H1 (cell line): ENCODE data around the gene MEF2A. TPM values are rescaled to one million over a fixed set of nuclear protein-coding genes. Genes with fewer than 3 reads are reported as not detected.

Experiments used
- CTCF ChIA-PET: fragments of 300-600 bp; sonication (Branson Sonifier 250); formaldehyde crosslinking; loops from one replicate; lab custom pipeline; 2021; ENCODE audit not compliant: partially characterized antibody; lab: Charles Lee
- POLR2A ChIA-PET: fragments of 300-600 bp; sonication (Branson Sonifier 250); formaldehyde crosslinking; loops from one replicate; lab custom pipeline; 2021; ENCODE audit warnings: inconsistent platforms; ENCODE audit not compliant: partially characterized antibody; lab: Charles Lee
- DNase-seq, 2 experiments: peaks; one replicate each; pipeline versions ENCODE4 v3.0.0 to v3.0.0-alpha.2; 2010 to 2022; ENCODE audit warnings: low spot score in 2 of 2, low read depth in 1 of 2, mixed read lengths in 1 of 2
- FAIRE-seq: peaks from 2 replicates; lab custom pipeline; 2011; peaks lifted over from hg19 to GRCh38; lab: Jason Lieb, UNC
- H2AFZ ChIP-seq: 2 replicates; pipeline ENCODE4 v1.8.1; 2012; ENCODE audit warnings: low read length, inconsistent platforms
- H2AK5ac ChIP-seq: 2 replicates; pipeline ENCODE4 v1.6.1; 2013; ENCODE audit warnings: low read depth, low read length
- H2BK120ac ChIP-seq: replicated peaks from 2 replicates; pipeline ENCODE3; 2013; ENCODE audit warnings: low read depth, low read length, inconsistent platforms
- H2BK12ac ChIP-seq: 2 replicates; pipeline ENCODE4 v1.6.1; 2013; ENCODE audit warnings: low read depth, low read length
- H2BK15ac ChIP-seq: 2 replicates; pipeline ENCODE4 v1.6.1; 2013; ENCODE audit warnings: low read length
- H2BK20ac ChIP-seq: 2 replicates; pipeline ENCODE4 v1.6.1; 2013; ENCODE audit warnings: low read length
- H2BK5ac ChIP-seq: 2 replicates; pipeline ENCODE4 v1.6.1; 2013; ENCODE audit warnings: low read depth, low read length
- H3K14ac ChIP-seq: 2 replicates; pipeline ENCODE4 v1.6.1; 2013; ENCODE audit warnings: inconsistent platforms; ENCODE audit not compliant: insufficient read length
- H3K18ac ChIP-seq: 2 replicates; pipeline ENCODE4 v1.6.1; 2013; ENCODE audit warnings: low read length; ENCODE audit errors: extremely low read depth
- H3K23ac ChIP-seq: 2 replicates; pipeline ENCODE4 v1.6.1; 2013; ENCODE audit warnings: inconsistent platforms; ENCODE audit not compliant: insufficient read length
- H3K23me2 ChIP-seq: 2 replicates; pipeline ENCODE4 v1.6.1; 2013; ENCODE audit warnings: low read depth, low read length
- H3K27ac ChIP-seq: 2 replicates; pipeline ENCODE4 v1.6.1; 2011; ENCODE audit warnings: low read depth, low read length, inconsistent platforms
- H3K27me3 ChIP-seq, 4 experiments: replicated peaks in 1 of 4; 1 replicate in 1 of 4; 2 replicates in 3 of 4; pipeline versions ENCODE4 v1.6.1 to v1.8.1; 2011 to 2013; ENCODE audit warnings: low read length in 3 of 4, mild to moderate bottlenecking in 3 of 4, inconsistent platforms in 2 of 4, mixed read lengths in 2 of 4, moderate library complexity in 1 of 4; ENCODE audit not compliant: control insufficient read depth in 3 of 4, insufficient read depth in 3 of 4; ENCODE audit errors: extremely low read depth in 1 of 4
- H3K36me3 ChIP-seq, 4 experiments: 2 replicates each; pipeline versions ENCODE4 v1.6.1 to v1.8.1; 2011 to 2013; ENCODE audit warnings: mild to moderate bottlenecking in 4 of 4, low read length in 3 of 4, moderate library complexity in 2 of 4, control low read depth in 1 of 4, inconsistent platforms in 1 of 4; ENCODE audit not compliant: insufficient read depth in 4 of 4, control insufficient read depth in 2 of 4
- H3K4ac ChIP-seq: replicated peaks from 2 replicates; pipeline ENCODE3; 2013; ENCODE audit warnings: low read length, low read depth, mixed read lengths, inconsistent platforms; ENCODE audit not compliant: insufficient read length
- H3K4me1 ChIP-seq, 4 experiments: replicated peaks in 1 of 4; 1 replicate in 1 of 4; 2 replicates in 3 of 4; pipeline versions ENCODE4 v1.6.1 to v1.8.1; 2011 to 2013; ENCODE audit warnings: low read length in 3 of 4, inconsistent platforms in 2 of 4, mixed read lengths in 1 of 4; ENCODE audit not compliant: insufficient read depth in 4 of 4, control insufficient read depth in 3 of 4
- H3K4me2 ChIP-seq, 2 experiments: 2 replicates each; pipeline versions ENCODE4 v1.6.1 to v1.8.1; 2011 to 2013; ENCODE audit warnings: low read depth in 2 of 2, low read length in 2 of 2, control low read depth in 1 of 2, inconsistent platforms in 1 of 2, mild to moderate bottlenecking in 1 of 2; ENCODE audit not compliant: insufficient read depth in 1 of 2
- H3K4me3 ChIP-seq, 4 experiments: fragments of 200-600, 300-600 bp in 1 of 4; sonication (generic), shearing (Covaris generic), sonication (Bioruptor Twin) in 1 of 4; 2 replicates each; pipeline versions ENCODE4 v1.5.1 to v1.8.1; 2011 to 2016; ENCODE audit warnings: low read length in 4 of 4, low read depth in 3 of 4, control low read depth in 2 of 4, inconsistent platforms in 2 of 4, mild to moderate bottlenecking in 2 of 4, mixed read lengths in 1 of 4, moderate library complexity in 1 of 4; ENCODE audit not compliant: insufficient read depth in 2 of 4; ENCODE audit errors: extremely low read depth in 1 of 4
- H3K56ac ChIP-seq: replicated peaks from 2 replicates; pipeline ENCODE3; 2013; ENCODE audit warnings: low read depth, mild to moderate bottlenecking, mixed read lengths, low read length, inconsistent platforms; ENCODE audit not compliant: insufficient read length
- H3K79me1 ChIP-seq: 2 replicates; pipeline ENCODE4 v1.6.1; 2013; ENCODE audit warnings: low read depth, low read length, control low read depth
- H3K79me2 ChIP-seq, 2 experiments: 2 replicates each; pipeline versions ENCODE4 v1.6.1 to v1.8.1; 2012 to 2013; ENCODE audit warnings: low read length in 2 of 2, mild to moderate bottlenecking in 2 of 2, inconsistent platforms in 1 of 2; ENCODE audit not compliant: insufficient read depth in 2 of 2, control insufficient read depth in 1 of 2
- H3K9ac ChIP-seq, 4 experiments: replicated peaks in 1 of 4; 1 replicate in 1 of 4; 2 replicates in 3 of 4; pipeline versions ENCODE4 v1.6.1 to v1.8.1; 2011 to 2013; ENCODE audit warnings: low read depth in 3 of 4, low read length in 3 of 4, control low read depth in 2 of 4, mild to moderate bottlenecking in 2 of 4, moderate library complexity in 2 of 4, inconsistent platforms in 1 of 4; ENCODE audit errors: extremely low read depth in 1 of 4
- H3K9me3 ChIP-seq, 2 experiments: 2 replicates each; pipeline versions ENCODE4 v1.6.1 to v1.8.1; 2012 to 2013; ENCODE audit warnings: mild to moderate bottlenecking in 2 of 2, moderate library complexity in 2 of 2, control low read depth in 1 of 2, inconsistent platforms in 1 of 2, low read depth in 1 of 2, low read length in 1 of 2, mixed read lengths in 1 of 2; ENCODE audit not compliant: insufficient read depth in 2 of 2
- H4K20me1 ChIP-seq, 2 experiments: replicated peaks in 1 of 2; 2 replicates each; pipeline versions ENCODE3 to v1.8.1; 2011 to 2013; ENCODE audit warnings: inconsistent platforms in 2 of 2, low read length in 2 of 2, mild to moderate bottlenecking in 1 of 2; ENCODE audit not compliant: insufficient read depth in 2 of 2, control insufficient read depth in 1 of 2
- H4K5ac ChIP-seq: 2 replicates; pipeline ENCODE4 v1.6.1; 2013; ENCODE audit warnings: low read length, low read depth, mixed read lengths, inconsistent platforms; ENCODE audit not compliant: insufficient read length
- H4K8ac ChIP-seq: 2 replicates; pipeline ENCODE4 v1.8.0; 2013; ENCODE audit warnings: mild to moderate bottlenecking, moderate library complexity, low read length, inconsistent platforms; ENCODE audit not compliant: insufficient read depth; ENCODE audit errors: extremely low read depth
- H4K91ac ChIP-seq: replicated peaks from 2 replicates; pipeline ENCODE3; 2013; ENCODE audit warnings: low read length, mixed read lengths, inconsistent platforms; ENCODE audit not compliant: insufficient read length
- CTCF ChIP-seq, 3 experiments: IDR thresholded peaks; 1 replicate in 2 of 3; 2 replicates in 1 of 3; pipeline versions ENCODE4 v1.5.1 to v1.6.1; 2011; ENCODE audit warnings: low read length in 3 of 3, mild to moderate bottlenecking in 3 of 3, inconsistent platforms in 2 of 3, low read depth in 1 of 3, moderate library complexity in 1 of 3; ENCODE audit not compliant: insufficient read depth in 1 of 3; ENCODE audit errors: control extremely low read depth in 1 of 3
- JUN ChIP-seq: IDR thresholded peaks from 2 replicates; pipeline ENCODE4 v1.6.1; 2011; ENCODE audit warnings: low read depth, mild to moderate bottlenecking, improper control_type of control experiment, low read length
- MAX ChIP-seq: IDR thresholded peaks from 2 replicates; pipeline ENCODE4 v1.6.1; 2012; ENCODE audit warnings: inconsistent platforms
- RAD21 ChIP-seq, 2 experiments: IDR thresholded peaks in 1 of 2; conservative IDR thresholded peaks in 1 of 2; 2 replicates each; pipeline ENCODE4 v1.6.1; 2011; ENCODE audit warnings: low read depth in 2 of 2, low read length in 2 of 2, improper control_type of control experiment in 1 of 2, inconsistent platforms in 1 of 2, mild to moderate bottlenecking in 1 of 2, moderate library complexity in 1 of 2
- TEAD4 ChIP-seq: IDR thresholded peaks from 2 replicates; pipeline ENCODE4 v1.6.1; 2012; ENCODE audit warnings: low read depth, low read length, inconsistent platforms, mixed read lengths
- WGBS, 2 experiments: shearing (Covaris generic) in 1 of 2; methylation state at CpG; one replicate each; pipeline versions ENCODE4 v1.1.6 to v1.1.7; 2013 to 2015; ENCODE audit warnings: low lambda C conversion rate in 2 of 2, mixed read lengths in 2 of 2, inconsistent platforms in 1 of 2, low coverage in 1 of 2, missing lambda C conversion rate in 1 of 2; ENCODE audit not compliant: insufficient replicate concordance in 2 of 2, insufficient coverage in 1 of 2, insufficient read length in 1 of 2; ENCODE audit errors: extremely low coverage in 1 of 2, missing lambda C conversion rate in 1 of 2; 5-methylcytosine and 5-hydroxymethylcytosine counted together
- polyA plus RNA-seq, 7 experiments: library from polyadenylated mRNA; depleted of rRNA in 3 of 7; stranded (reverse) in 5 of 7; unstranded in 2 of 7; fragments of >200 nt in 5 of 7; fragments of 200-250 nt in 2 of 7; gene quantifications; 1 replicate in 5 of 7; 2 replicates in 1 of 7; 4 replicates in 1 of 7; pipeline versions ENCODE4 v1.2.1 to v1.2.3, GENCODE V29; 2011 to 2013; ENCODE audit warnings: missing spikeins in 2 of 7, mixed read lengths in 2 of 7
- total RNA-seq: library from RNA; stranded (reverse); fragmentation: NEBNext Ultra II Directional; extraction: Animal tissue kit (Norgen Biotek cat#: 25700); gene quantifications from 2 replicates; pipeline ENCODE4 v1.2.1, GENCODE V29; 2021

MEF2A gene
- total and polyA plus RNA-seq, 2 of the 8 experiments (the other 6 are each of a cell fraction or from before 2014, with no cell fraction given) = 15.6 to 22.5 TPM

DNA sequence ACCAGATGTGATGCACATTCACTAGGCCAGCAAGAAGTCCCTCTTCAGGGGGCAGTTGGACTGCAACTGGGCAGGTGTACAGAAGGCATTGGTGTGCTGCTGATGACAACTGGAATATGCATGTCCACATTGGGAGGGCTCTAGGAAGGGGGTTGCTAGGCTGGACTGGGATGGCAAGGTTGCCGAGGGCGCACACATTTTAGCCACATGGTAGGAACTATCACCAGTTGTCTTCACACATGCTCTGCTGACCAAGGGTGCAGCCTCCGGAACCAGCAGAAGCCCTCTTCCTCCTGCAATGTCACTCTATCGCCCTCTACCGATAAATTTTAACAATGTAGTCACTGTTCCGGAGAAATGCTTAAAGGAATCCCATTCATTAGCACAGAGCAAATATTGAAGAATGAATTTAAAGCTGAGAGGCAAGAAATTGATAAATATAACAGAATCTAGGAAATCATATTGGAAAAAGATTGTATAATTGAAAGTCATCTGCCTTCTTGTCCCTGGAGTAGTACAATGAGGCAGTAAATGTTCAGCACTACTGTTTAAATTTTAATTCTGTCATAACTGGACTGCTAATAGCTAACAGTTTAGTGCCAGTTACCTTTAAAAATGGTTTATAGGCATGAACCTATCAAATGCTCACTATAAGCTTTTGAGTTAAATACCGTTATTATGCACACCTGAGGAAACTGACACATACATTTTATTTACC is 190.1 kb downstream of the MEF2A start:
- Histone ChIP-seq H3K56ac (no peak overlapping the region), H2AK5ac (no peak overlapping the region), H3K4ac (no peak overlapping the region), H3K4me3 (no peak overlapping the region), H2BK15ac (no peak overlapping the region), H3K4me2 (no peak overlapping the region), H3K36me3 (no peaks in the 10 kb centered on the region), H3K27me3 (peaks cover 0 to 10% (median 0%) of the 10 kb centered on the region in 4 experiments; a peak in 2 of 7 replicates), H3K27ac (no peak overlapping the region), H2BK120ac (no peak overlapping the region), H3K79me1 (no peaks in the 10 kb centered on the region), H2BK20ac (no peak overlapping the region), H3K4me1 (no peaks in the 10 kb centered on the region), H3K23ac (no peak overlapping the region), H3K14ac (no peak overlapping the region), H4K5ac (no peak overlapping the region), H2AFZ (peak overlapping the region; percentile 49; the same call in 1 of the 2 replicates), H3K23me2 (no peaks in the 10 kb centered on the region), H4K91ac (no peak overlapping the region), H3K79me2 (no peaks in the 10 kb centered on the region), H3K18ac (no peak overlapping the region), H3K9ac (no peak overlapping the region), H4K20me1 (no peaks in the 10 kb centered on the region), H2BK12ac (no peak overlapping the region), H3K9me3 (no peaks in the 10 kb centered on the region), H4K8ac (no peak overlapping the region; the same call in 1 of the 2 replicates), H2BK5ac (no peak overlapping the region)
- 30% methylated on average over 7 of the region's 7 CpGs; no CpG with 5 or more reads in 1 of the 2 experiments for WGBS, 2 experiments
- ChIA-PET CTCF (interaction anchor here (0.6 to 6.8 kb wide), 43 partner anchors 11 to 504 kb away, joined by 3 to 92 read pairs (median 4); partner anchors contain the start of genes LRRC28 and LYSMD4), POLR2A (no interaction called here)
- peak; percentile 36 for FAIRE-seq
- DNase-seq = peak in 1 of 2 experiments; percentile 49
- TF ChIP-seq TEAD4 (peak; percentile 18; the same call in 1 of the 2 replicates), JUN (no peak), CTCF (IDR thresholded peaks at IDR 0.05; ENCODE audit: control extremely low read depth in 1 of 3, insufficient read depth in 1 of 3, low read depth in 1 of 3, low read length in 3 of 3) (peak; percentile 30 to 74 (median 71)), MAX (peak; percentile 62), RAD21 (IDR thresholded peaks at IDR 0.05 in 1 of 2, conservative IDR thresholded peaks at IDR 0.05 in 1 of 2; ENCODE audit: low read depth in 2 of 2, low read length in 2 of 2) (peak; percentile 85 to 87)
